ENCODE results near the gene BAZ2B.

DNA sequence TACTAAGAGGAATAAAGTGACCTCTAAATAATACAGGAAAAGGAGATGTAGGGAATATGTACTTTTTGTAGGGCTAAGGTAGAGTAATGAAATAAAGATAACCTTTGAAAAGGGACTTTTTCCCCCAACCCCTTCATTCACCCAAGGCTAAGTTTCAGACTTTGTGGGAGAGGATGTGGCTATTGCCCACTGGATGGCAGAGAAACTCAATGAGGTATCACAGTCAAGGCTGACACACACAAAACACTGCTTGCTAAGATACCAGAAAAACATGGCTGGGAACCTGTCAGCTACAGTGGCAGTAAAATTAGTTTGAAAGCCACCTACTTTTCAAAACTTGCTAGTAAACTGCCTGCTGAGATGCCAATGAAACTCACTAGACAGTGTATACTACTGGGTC lies 171.0 kb downstream of the BAZ2B start:
- TF ChIP-seq, protein P1, sequence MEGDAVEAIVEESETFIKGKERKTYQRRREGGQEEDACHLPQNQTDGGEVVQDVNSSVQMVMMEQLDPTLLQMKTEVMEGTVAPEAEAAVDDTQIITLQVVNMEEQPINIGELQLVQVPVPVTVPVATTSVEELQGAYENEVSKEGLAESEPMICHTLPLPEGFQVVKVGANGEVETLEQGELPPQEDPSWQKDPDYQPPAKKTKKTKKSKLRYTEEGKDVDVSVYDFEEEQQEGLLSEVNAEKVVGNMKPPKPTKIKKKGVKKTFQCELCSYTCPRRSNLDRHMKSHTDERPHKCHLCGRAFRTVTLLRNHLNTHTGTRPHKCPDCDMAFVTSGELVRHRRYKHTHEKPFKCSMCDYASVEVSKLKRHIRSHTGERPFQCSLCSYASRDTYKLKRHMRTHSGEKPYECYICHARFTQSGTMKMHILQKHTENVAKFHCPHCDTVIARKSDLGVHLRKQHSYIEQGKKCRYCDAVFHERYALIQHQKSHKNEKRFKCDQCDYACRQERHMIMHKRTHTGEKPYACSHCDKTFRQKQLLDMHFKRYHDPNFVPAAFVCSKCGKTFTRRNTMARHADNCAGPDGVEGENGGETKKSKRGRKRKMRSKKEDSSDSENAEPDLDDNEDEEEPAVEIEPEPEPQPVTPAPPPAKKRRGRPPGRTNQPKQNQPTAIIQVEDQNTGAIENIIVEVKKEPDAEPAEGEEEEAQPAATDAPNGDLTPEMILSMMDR (IDR thresholded peaks at IDR 0.05 in 8 of 11, conservative IDR thresholded peaks at IDR 0.05 in 3 of 11): no peak
- no peak for TF ChIP-seq POLR2A (IDR thresholded peaks at IDR 0.05)
